Body of pancreas (tissue), 4 donors: ENCODE results near the gene LRIF1.

Experiments used
- CTCF ChIP-seq, 7 experiments: fragments of 450-650 bp in 4 of 7; fragments of 200-600 bp in 3 of 7; sonication (generic) in 3 of 7; IDR thresholded peaks; one replicate each; pipeline ENCODE4 v1.5.1; 2016 to 2019; ENCODE audit warnings: antibody characterized with exemption in 7 of 7
- POLR2A ChIP-seq, 3 donors: fragments of 450-650 bp; IDR thresholded peaks; one replicate each; pipeline ENCODE4 v1.6.1; 2016; ENCODE audit warnings: antibody characterized with exemption in 3 of 3, mild to moderate bottlenecking in 2 of 3

- TF ChIP-seq CTCF (IDR thresholded peaks at IDR 0.05) = no peak
- TF ChIP-seq POLR2A (IDR thresholded peaks at IDR 0.05) = no peak
Observed at GRCh38 chr1:110956586-110956985, 7.1 kb downstream of the LRIF1 start.
